Measurements from ENCODE around the gene OTOGL.

OTOGL gene

DNA sequence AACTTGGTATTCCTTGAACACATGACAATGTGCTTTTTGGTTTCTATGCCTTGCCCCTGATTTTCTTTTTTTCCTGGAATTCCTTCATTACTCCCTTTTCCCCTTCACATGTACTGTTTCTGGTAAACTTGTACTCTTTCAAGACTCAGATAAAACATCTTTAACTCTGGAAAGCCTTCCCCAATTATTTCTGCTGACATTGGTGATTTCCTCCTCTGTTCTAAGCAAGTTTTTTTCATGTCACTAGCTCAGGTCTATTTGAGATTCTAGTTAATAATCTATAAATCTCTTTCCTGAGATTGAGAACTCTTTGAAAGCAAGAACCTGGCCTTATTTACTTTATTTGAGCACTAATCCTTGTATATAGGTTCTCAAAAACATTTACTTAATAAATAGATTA, 320.7 kb downstream of the OTOGL start:
- TF ChIP-seq, protein P1, sequence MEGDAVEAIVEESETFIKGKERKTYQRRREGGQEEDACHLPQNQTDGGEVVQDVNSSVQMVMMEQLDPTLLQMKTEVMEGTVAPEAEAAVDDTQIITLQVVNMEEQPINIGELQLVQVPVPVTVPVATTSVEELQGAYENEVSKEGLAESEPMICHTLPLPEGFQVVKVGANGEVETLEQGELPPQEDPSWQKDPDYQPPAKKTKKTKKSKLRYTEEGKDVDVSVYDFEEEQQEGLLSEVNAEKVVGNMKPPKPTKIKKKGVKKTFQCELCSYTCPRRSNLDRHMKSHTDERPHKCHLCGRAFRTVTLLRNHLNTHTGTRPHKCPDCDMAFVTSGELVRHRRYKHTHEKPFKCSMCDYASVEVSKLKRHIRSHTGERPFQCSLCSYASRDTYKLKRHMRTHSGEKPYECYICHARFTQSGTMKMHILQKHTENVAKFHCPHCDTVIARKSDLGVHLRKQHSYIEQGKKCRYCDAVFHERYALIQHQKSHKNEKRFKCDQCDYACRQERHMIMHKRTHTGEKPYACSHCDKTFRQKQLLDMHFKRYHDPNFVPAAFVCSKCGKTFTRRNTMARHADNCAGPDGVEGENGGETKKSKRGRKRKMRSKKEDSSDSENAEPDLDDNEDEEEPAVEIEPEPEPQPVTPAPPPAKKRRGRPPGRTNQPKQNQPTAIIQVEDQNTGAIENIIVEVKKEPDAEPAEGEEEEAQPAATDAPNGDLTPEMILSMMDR (conservative IDR thresholded peaks at IDR 0.05; ENCODE audit: low read depth, low read length): no peak
- no peak for DNase-seq (ENCODE audit: low read depth)
- no peak overlapping the region for H3K4me3 ChIP-seq (ENCODE audit: low read depth, low read length)

DNA sequence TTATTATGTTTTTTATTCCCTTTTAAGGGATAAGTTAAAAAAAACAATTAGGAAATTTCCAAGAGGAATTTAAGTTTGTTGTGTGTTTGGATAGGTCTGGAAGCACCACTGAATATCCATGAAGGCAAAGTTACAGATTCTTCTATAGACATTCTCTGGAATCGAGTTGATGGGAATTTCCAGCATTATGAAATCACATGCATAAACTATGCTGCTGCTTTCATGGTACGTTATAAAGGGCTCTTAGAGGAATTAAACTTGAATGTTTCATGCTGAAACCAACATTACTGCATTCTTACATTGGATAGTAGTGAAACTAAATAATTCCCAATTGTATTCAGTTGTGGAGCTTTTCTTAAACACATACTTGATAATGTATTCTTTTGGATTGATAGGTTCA, 323.2 kb downstream of the OTOGL start:
- no peak overlapping the region for H3K4me3 ChIP-seq (ENCODE audit: low read depth, low read length)
- peak; percentile 74 for DNase-seq (ENCODE audit: low read depth)
- TF ChIP-seq, protein P1 (conservative IDR thresholded peaks at IDR 0.05; ENCODE audit: low read depth, low read length): no peak
